Stimulated activated naive CD4-positive, alpha-beta T cell (primary cell): ENCODE data around the gene INSL4.

ENCODE experiments used
- DNase-seq, 6 experiments: peaks; one replicate each; lab custom pipeline; 2025; lab: John Stamatoyannopoulos, UW

The INSL4 gene

DNA sequence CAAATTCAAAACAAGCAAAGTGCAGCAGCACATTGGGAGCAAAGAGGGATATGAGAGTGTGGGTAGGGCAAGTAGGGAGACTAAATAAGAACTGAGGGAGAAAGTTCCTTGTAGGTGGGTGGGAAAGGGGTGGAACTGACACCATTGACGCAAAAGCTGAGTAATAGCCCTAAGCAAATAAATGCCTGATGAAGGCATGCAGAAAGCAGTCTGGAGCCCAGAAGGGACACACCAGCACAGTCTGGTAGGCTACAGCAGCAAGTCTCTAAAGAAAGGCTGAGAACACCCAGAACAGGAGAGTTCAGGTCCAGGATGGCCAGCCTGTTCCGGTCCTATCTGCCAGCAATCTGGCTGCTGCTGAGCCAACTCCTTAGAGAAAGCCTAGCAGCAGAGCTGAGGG, at the start of gene INSL4:
TSS of gene INSL4 (plus strand) at position 208 of the 400 bp plus-strand sequence. CDS start at position 313, 105 bp downstream.
- DNase-seq, result no peak

DNA sequence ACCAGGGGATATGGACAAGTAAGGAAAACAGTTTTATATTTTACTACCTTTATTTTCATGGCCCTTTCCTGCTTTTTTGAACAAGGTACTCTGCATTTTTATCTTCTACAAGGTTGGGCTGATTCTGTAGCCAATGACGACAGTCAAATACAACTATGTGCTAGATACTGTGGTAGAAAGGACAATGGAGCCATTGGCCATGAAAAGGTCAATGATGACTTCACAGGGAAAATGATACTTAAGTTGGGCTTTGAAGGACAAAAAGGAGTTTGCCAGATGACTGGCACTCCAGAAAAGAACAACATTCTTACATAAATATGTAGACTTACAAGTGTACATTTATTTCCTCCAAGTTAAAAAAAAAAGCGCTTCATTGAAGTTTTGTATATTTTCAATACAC, 46.4 kb upstream of the INSL4 start:
- no peak for DNase-seq

DNA sequence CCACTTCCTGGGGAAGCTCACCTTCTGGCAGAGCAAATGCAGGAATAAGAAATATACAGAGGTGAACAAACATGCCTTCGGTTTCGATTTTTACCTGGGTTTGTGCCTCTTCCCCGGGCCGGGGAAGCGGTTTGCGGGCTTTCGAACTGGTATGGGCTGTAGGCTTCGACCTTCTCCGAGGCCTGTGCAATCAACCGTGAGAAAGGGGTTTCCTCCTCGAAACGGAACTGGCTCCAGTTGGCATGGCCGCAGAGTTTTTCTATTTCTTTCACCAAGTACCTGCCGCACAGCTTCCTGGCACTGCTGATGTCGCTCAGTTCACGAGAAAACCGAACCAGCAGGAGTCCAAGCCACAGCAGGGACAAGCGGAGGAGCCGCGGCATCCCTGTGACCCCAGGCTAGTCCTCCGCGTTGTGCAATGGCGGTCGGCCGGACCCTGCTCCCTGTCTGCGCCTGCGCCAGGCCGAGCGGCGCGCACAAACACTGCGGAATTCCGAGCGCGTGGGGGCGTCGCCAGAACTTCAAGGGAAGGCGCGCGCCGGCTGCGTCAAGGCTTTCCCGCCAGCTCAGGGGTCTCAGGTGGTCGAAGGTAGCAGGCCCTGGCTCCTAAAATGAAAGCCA, 45.9 kb upstream of the INSL4 start, which contains the start of gene INSL6:
TSS of gene INSL6 (minus strand) at position 420 of the 621 bp plus-strand sequence. CDS start at position 383, 37 bp downstream.
- DNase-seq, result no peak

DNA sequence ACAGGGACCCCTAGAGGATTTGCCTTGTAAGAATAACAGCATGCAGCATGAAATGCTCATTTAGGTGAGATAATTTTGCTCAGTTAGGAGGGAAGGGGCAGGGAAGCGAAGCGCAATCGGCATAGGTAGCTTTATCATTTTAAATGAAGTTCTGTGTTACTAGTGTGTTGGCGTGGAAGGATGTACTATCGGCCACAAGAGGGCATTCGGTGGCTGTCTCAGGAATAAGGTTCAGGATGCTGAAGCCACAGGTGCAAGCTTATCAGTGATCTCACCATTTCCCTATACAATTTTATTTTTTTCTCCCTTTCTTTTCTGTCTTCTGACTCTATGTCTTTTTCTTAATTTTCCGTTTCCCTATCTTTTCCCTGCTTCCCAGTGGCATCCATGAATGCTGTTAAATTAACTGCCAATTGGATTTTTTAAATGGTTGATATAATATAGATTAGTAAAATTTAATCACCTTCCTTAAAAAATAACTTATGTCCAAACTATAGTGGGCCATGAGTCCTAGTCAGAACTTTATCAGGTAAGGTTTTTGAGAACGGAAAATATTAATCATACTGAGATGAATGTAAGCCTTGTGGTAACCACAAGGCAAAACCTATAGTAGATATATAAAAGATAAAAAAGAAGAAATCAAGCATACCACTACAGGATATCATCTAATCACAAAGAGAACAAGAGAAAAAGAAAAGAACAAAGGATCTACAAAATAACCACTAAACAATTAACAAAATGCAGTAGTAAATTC, 44.6 kb upstream of the INSL4 start:
- DNase-seq, result peak; percentile 23 to 69 (median 46)

DNA sequence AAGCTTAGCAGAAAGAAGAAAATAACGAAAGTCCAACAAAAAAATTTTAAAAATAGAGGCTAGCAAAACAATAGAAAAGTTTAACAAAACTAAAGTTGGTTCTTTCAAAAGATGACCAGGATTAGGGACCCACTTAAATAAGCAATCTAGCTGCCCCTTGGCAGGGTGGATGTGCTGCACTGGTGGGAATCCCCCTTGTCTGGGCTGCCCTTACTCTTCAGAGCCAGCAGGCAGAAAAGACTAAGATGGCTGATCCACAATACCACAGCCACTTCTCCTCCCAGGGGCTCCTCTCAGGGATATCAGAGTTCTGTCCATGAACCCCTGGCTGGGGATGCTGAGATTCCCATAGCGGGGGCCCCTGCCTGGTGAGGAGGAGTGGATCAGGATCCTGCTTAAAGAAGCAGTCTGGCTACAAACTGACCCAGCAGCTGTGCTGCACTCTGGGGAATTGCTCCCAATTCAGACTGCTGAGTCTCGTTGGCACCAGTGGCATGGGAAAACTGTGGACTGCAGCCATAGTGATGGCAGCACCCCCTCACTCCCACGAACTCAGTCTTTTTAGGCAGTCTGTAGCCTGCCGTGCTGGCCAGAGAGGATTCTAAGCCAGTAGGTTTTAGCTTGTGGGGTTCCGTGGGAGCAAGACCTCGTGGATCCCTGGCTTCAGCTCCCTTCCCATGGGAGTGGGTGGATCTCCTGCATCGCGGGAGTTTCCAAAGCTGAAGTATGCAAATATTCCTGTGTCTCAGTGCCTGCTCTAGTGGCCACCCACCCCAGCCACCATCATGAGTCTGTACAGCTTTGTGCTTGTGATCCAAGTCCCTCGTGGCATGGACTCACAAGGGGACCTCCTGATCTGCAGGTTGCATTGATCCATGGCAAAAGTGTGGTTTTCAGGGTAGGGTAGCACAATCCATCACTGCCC, 42.9 kb upstream of the INSL4 start:
- DNase-seq, result no peak

DNA sequence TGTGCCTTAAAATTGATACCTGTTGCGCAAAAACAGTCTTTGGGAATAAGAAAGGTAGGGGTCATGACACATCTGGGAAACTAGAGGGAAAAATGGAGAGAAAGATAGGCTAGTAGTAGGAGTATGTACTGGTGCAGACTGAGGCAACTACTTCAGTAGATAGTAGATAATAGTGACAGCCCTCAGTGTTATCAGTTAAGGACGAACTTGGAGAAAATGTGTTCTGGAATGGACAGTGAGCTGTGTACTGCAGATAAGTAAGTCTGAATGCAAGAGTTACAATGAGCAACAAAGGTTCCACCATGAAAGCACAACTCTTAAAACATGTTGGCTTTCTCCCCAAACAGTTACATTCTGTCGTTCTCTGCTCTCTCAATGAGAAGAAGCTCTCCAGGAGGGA, 39.2 kb upstream of the INSL4 start:
- no peak for DNase-seq

DNA sequence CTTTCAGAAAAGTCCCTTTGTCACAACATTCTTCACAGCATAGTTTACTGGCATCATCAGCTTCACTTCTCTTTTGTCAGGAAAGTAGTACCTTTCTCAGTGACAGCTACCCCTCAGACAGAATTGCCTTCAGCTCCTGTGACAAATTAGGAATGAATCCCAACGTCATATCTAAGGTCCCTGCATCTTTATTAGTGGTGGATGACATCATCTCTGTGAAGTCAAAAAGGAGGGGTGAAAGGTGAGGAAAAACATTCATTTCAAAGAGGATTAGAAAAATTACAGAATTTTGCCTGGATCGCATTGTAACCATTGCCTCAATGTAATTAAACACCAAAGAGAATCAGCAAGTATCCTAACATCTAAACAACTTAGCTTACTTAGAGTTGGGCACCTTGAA, 37.9 kb upstream of the INSL4 start:
- DNase-seq, result no peak

DNA sequence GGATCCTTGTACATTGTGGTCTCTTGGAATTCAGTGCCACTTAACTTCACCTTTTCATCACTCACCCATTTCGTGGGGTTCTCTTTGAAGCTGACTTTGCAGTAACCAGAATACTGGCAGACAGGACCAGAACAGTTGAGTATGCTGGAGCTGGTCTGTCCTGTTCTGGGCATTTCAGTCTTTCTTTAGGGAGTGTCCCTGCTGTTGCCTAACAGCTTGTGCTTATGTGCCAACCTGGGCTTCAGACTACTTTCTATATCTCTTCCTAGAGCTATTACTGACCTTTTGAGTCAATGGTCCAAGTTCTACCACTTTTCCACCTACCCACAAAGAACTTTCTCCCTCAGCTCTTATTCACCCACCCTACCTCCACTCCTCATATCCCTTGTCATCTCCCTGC, 35.8 kb upstream of the INSL4 start:
- DNase-seq, result no peak

DNA sequence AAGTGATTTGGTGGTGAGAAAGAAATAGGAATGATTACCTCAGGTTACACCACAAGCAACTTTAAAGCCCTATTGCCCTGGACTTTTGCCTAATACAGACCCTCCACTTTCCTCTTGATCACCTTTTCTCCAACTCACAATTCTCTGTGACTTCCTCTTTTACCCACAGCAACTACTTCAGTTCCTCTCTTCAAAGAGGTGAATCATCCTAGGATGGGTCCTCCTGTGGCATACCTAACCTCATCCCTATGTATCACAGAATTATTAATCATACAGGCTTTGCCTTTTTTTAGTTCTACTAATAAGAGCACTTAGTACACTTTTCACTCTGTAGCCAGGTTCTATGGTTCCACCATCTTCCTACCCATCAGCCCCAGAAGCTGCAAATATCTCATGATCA, 26.1 kb upstream of the INSL4 start:
- no peak for DNase-seq

DNA sequence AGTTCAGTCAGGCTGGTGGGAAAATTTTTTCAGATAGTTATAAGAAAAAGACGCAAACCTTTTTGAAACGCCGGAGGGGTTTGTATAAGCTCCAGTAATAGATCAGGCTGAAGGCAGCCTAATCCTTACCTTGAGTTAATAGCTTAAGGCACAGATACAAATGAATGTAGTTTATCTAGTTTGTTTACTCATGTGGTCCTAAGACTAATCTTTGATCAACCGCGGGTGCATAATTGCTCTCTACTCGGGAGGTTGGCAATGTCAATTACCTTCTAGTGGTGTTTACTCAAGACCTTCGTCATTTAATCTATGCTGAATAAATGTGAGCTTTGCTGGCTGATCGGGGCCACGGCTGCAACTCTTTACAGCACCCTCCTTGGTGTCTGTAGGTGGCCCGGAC, 665 bp upstream of the INSL4 start:
- no peak for DNase-seq

DNA sequence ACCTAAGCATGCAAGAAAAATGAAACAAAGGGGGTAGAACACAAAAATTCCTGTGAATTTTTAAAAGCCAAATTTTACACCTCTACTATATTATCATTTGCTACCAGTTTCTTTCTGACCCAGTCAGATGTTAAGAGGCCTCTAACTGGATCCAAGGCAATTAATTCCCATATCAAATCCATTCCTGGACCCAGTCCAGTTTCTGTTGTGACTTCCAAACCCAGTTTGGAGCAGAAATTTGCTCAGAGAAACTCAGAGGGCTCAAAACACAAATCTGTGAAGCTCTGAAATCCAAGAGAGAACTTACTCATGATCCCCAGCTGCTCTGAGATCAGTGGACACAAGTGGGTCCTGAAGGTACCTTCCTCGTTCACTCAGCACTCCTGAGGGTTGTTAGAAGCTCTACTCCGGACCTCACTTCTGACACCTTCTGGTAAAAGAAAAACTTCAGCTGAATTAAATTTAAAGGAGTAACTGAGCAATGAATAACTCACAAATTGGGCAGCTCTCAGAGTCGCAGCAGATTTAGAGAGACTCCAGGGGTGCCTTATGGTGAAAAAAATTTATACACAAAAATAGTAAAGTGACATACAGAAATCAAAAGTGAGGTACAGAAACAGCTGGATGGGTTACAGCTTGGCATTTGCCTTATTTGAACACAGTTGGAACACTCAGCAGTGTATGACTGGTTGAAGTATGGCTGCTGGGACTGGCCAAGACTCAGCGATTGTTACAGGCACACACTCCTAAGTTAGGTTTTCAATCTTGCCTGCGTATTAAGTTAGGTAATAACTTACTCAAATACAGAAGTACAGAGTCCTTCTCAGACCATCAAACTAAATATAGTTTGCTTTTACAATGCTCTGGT, 32.4 kb downstream of the INSL4 start:
- DNase-seq, result peak in 2 of 6 experiments; percentile 5 to 13

DNA sequence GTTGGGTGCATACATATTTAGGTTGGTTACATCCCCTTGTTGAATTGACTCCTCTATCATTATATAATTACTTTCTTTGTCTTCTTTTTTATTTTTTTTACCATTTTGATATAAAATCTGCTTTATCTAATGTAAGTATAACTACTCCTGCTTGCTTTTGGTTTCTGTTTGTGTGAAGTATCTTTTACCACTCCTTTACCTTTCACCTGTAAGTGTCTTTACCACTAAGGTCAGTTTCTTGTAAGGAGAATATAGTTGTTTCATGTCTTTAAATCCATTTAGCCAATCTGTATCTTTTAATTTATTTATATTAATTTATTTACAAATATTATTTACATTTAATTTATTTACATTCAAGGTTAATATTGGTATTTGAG, 33.0 kb downstream of the INSL4 start:
- no peak for DNase-seq

DNA sequence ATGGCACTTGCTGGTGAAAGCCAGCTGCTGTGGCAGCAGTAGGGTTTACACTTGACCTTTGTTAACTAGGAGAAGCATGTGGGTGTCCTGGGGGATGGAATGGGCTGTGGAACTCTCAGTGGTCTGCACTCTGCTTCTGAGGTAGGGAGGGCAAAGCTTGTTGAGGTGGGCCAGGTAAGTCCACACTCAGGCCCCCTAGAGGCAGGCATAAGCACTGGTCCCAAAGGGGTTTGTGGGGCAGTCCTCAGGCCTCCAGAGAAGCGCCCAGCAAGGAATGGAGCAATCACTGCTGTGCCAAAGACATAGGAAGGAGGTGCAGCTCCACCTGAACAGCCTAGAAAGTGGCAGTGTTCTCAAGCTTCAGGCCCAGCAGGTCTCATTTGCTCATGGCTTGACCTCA, 34.7 kb downstream of the INSL4 start:
- no peak for DNase-seq

DNA sequence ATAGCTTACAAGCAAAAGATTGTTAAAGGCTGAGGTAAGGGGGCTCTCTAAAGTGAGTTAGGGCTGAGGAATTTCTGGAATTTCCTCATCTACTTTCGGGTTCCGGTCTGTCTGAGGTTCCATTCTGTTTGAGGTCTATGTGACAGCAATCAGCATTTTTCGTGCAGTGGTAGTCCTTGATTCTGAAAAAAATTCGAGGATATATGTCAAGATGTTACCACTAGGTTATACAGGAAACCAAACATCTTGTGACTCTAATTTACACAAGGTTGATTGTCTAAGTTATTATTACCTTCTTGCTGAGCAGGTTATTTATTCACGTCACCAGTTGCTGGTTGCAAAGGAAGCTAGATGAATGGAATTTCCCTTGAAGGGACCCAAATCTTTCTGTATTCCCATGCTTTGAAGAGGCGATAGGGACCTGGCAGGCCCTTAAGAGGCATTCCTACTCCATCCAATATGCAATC, 38.1 kb downstream of the INSL4 start:
- DNase-seq, result no peak

DNA sequence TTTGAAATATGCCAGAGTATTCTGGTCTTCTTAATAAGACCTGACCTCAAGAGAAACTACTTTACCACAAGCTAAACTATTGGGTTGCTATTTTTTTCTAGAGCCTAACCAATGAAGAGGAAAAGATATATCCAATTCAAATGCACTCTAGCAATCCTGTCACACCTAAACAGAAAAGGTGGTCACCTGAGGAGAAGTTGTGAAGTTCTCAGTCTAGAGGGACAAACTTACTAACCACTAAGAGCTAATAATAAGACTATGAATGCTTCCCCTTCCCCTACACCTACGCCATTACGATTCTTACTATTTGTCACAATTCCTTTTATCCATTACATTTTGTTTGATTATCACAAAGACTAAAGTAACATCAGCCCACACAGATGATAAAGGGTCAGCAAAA, 43.6 kb downstream of the INSL4 start:
- DNase-seq, result no peak

DNA sequence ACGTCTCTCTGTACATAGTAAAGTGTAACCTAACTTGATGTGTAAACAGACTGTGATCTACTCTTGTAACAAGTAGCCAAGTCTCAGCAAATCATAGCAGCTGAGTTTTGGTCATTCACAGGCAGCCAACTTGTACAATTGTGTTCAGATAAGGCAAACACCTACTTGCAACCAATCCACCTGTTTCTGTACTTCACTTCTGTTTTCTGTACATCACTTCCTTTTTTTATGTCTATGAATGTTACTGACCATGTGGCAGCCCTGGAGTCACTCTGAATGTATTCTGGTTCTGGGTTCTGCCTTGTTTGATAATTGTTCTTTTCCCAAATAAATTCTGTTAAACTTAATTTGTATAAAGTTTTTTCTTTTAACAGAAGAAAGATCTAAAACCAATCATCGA, 47.3 kb downstream of the INSL4 start:
- DNase-seq, result no peak
